Subcutaneous adipose tissue (tissue), 4 donors: ENCODE data around the gene RAET1E. TPM values are rescaled to one million over a fixed set of nuclear protein-coding genes. Genes with fewer than 3 reads are reported as not detected.

Experiments used
- CTCF ChIP-seq: fragments of 450-650 bp; IDR thresholded peaks from one replicate; pipeline ENCODE4 v1.5.1; 2016; ENCODE audit warnings: low read depth, mild to moderate bottlenecking, control low read depth, antibody characterized with exemption, moderate library complexity
- total RNA-seq, 4 donors: library from RNA; depleted of rRNA; stranded (reverse); fragments of >200 nt; gene quantifications; one replicate each; pipeline ENCODE4 v1.1.0, GENCODE V29; 2016

Gene RAET1E
- total RNA-seq, 4 donors from 2014 or later = 0.94 TPM; not detected in 3

GRCh38 chr6:149860834-149861602 is 36.9 kb downstream of the RAET1E start:
- no peak for TF ChIP-seq CTCF

GRCh38 chr6:149860513-149860833 is 37.4 kb downstream of the RAET1E start:
- TF ChIP-seq CTCF = no peak

GRCh38 chr6:149859938-149860337 is 38.0 kb downstream of the RAET1E start:
- TF ChIP-seq CTCF = no peak

GRCh38 chr6:149859368-149859767 is 38.5 kb downstream of the RAET1E start:
- no peak for TF ChIP-seq CTCF

- TF ChIP-seq CTCF = no peak
These were observed 40.4 kb downstream of the RAET1E start for GRCh38 chr6:149857541-149857940.

- TF ChIP-seq CTCF = no peak
These were observed 41.5 kb downstream of the RAET1E start for GRCh38 chr6:149856256-149856994.

- TF ChIP-seq CTCF = no peak
These were observed 42.2 kb downstream of the RAET1E start for GRCh38 chr6:149855741-149856140.
